DOHH2 (cell line): ENCODE measurements around the gene CETP.
"Not testable (repeated sequence)": the region's sequence is repeated elsewhere in the genome, so short reads cannot be mapped to it uniquely, and the experiment has no call there.

Source experiments
- CTCF ChIP-seq: fragments of 200-600 bp; sonication (generic); IDR thresholded peaks from one replicate; pipeline ENCODE4 v1.5.1; 2014; ENCODE audit warnings: antibody characterized with exemption, mild to moderate bottlenecking, low read depth, low read length; ENCODE audit not compliant: poor library complexity, severe bottlenecking
- EZH2phosphoT487 ChIP-seq: fragments of 200-600 bp; sonication (generic); IDR thresholded peaks from 2 replicates; pipeline ENCODE4 v1.6.1; 2017; ENCODE audit warnings: borderline replicate concordance, mild to moderate bottlenecking, antibody characterized with exemption, low read length, moderate library complexity, mixed read lengths

- TF ChIP-seq CTCF, EZH2phosphoT487: not testable (repeated sequence)
These were observed 43.8 kb downstream of the CETP start for GRCh38 chr16:57005597-57005996.
